ENCODE measurements around the gene AVEN. TPM values are rescaled to one million over a fixed set of nuclear protein-coding genes. Genes with fewer than 3 reads are reported as not detected.

The AVEN gene
- polyA plus RNA-seq, 1 donor (not counting 4 experiments of a cell fraction or from before 2014, with no cell fraction given): 16.6 TPM

GRCh38 chr15:34039790-34040113 lies 748 bp upstream of the AVEN start:
- dilution Hi-C loops (cut with MboI; ENCODE audit: extremely low pct_ligation_motif_present, low sequenced_read_pairs): no loop called here
- H3K4me1 ChIP-seq (ENCODE audit: control insufficient read depth, extremely low read depth, insufficient read depth, low read length): peaks cover 7% of the 10 kb centered on the region
- H4K20me1 ChIP-seq (ENCODE audit: control insufficient read depth, extremely low read depth, insufficient read depth, low read length): no peaks in the 10 kb centered on the region
- no peak overlapping the region for H3K27ac ChIP-seq (ENCODE audit: control insufficient read depth, insufficient read depth, low read length)
- H3K79me2 ChIP-seq (ENCODE audit: control insufficient read depth, insufficient read depth, low read length): peaks cover 4% of the 10 kb centered on the region
- TF ChIP-seq CTCF (optimal IDR thresholded peaks at IDR 0.05 in 1 of 3, IDR thresholded peaks at IDR 0.05 in 1 of 3, conservative IDR thresholded peaks at IDR 0.05 in 1 of 3; ENCODE audit: extremely low read depth in 1 of 3, insufficient read depth in 2 of 3, low read length in 3 of 3): no peak
- TF ChIP-seq EZH2 (IDR thresholded peaks at IDR 0.05; ENCODE audit: low read length): no peak
- DNase-seq (ENCODE audit: low read depth, low spot score) (no peak), FAIRE-seq (peak; percentile 85)
- H2AFZ ChIP-seq (ENCODE audit: control insufficient read depth, low read length): no peak overlapping the region
- H3K9ac ChIP-seq (ENCODE audit: control insufficient read depth, extremely low read depth, insufficient read depth, low read length): no peak overlapping the region
- H3K27me3 ChIP-seq (ENCODE audit: control insufficient read depth, extremely low read depth, insufficient read depth, low read length): no peaks in the 10 kb centered on the region
- no peaks in the 10 kb centered on the region for H3K9me3 ChIP-seq (ENCODE audit: control insufficient read depth, low read depth, low read length)
- H3K4me3 ChIP-seq (ENCODE audit: control insufficient read depth in 2 of 3, extremely low read depth in 1 of 3, insufficient read depth in 2 of 3, low read depth in 1 of 3, low read length in 3 of 3): peak overlapping the region in 1 of 3 experiments; percentile 98
- H3K9me1 ChIP-seq (ENCODE audit: control insufficient read depth, extremely low read depth, insufficient read depth, low read length): no peaks in the 10 kb centered on the region
- peak overlapping the region; percentile 69 for H3K4me2 ChIP-seq (ENCODE audit: control insufficient read depth, extremely low read depth, insufficient read depth, low read depth, low read length)
- H3K36me3 ChIP-seq (ENCODE audit: control insufficient read depth in 2 of 2, extremely low read depth in 1 of 2, insufficient read depth in 2 of 2, low read length in 2 of 2): no peaks in the 10 kb centered on the region

GRCh38 chr15:34038023-34038870 lies 757 bp downstream of the AVEN start:
- peaks cover 4% of the 10 kb centered on the region for H3K79me2 ChIP-seq (ENCODE audit: control insufficient read depth, insufficient read depth, low read length)
- peak overlapping the region; percentile 88 for H3K9ac ChIP-seq (ENCODE audit: control insufficient read depth, extremely low read depth, insufficient read depth, low read length)
- DNase-seq (ENCODE audit: low read depth, low spot score) (no peak), FAIRE-seq (no peak)
- dilution Hi-C loops (cut with MboI; ENCODE audit: extremely low pct_ligation_motif_present, low sequenced_read_pairs): no loop called here
- H3K4me3 ChIP-seq (ENCODE audit: control insufficient read depth in 2 of 3, extremely low read depth in 1 of 3, insufficient read depth in 2 of 3, low read depth in 1 of 3, low read length in 3 of 3): peak overlapping the region; percentile 88 to 98 (median 90)
- H3K36me3 ChIP-seq (ENCODE audit: control insufficient read depth in 2 of 2, extremely low read depth in 1 of 2, insufficient read depth in 2 of 2, low read length in 2 of 2): no peaks in the 10 kb centered on the region
- H3K27me3 ChIP-seq (ENCODE audit: control insufficient read depth, extremely low read depth, insufficient read depth, low read length): no peaks in the 10 kb centered on the region
- peaks cover 7% of the 10 kb centered on the region for H3K4me1 ChIP-seq (ENCODE audit: control insufficient read depth, extremely low read depth, insufficient read depth, low read length)
- no peaks in the 10 kb centered on the region for H3K9me1 ChIP-seq (ENCODE audit: control insufficient read depth, extremely low read depth, insufficient read depth, low read length)
- H3K9me3 ChIP-seq (ENCODE audit: control insufficient read depth, low read depth, low read length): no peaks in the 10 kb centered on the region
- H3K27ac ChIP-seq (ENCODE audit: control insufficient read depth, insufficient read depth, low read length): peak overlapping the region; percentile 67
- H4K20me1 ChIP-seq (ENCODE audit: control insufficient read depth, extremely low read depth, insufficient read depth, low read length): no peaks in the 10 kb centered on the region
- peak overlapping the region; percentile 84 for H2AFZ ChIP-seq (ENCODE audit: control insufficient read depth, low read length)
- peak in 1 of 3 experiments; percentile 5 for TF ChIP-seq CTCF (optimal IDR thresholded peaks at IDR 0.05 in 1 of 3, IDR thresholded peaks at IDR 0.05 in 1 of 3, conservative IDR thresholded peaks at IDR 0.05 in 1 of 3; ENCODE audit: extremely low read depth in 1 of 3, insufficient read depth in 2 of 3, low read length in 3 of 3)
- TF ChIP-seq EZH2 (IDR thresholded peaks at IDR 0.05; ENCODE audit: low read length): no peak
- H3K4me2 ChIP-seq (ENCODE audit: control insufficient read depth, extremely low read depth, insufficient read depth, low read depth, low read length): peak overlapping the region; percentile 87
